DMS79 treated with DMSO at 0.1 percent for 48 hours (cell line): ENCODE measurements around the gene YKT6.

ENCODE experiments used
- DNase-seq: peaks from one replicate; lab custom pipeline; 2025; lab: John Stamatoyannopoulos, UW

YKT6 gene

GRCh38 chr7:44232901-44233715 lies 32.3 kb downstream of the YKT6 start:
- no peak for DNase-seq

DNA sequence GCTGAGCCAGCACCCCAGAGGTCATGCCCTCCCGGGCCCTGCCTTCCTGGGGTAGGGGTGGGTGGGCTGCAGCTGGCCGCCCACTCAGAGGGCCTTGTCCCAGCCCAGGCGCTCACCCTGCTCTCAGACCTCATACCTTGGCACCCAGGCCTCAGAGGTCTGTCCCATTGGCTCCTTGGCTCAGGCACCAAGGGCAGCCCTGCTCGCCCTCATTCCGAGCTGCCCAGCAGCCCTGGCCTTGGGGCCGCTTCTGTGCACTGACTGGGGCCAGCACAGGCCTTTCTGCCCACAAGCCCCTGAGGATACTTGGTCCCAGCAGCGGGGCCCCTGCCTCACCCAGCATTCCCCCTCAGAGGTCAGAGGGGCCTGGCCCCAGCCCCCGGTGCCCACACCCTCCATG lies 34.3 kb downstream of the YKT6 start:
- DNase-seq: no peak

DNA sequence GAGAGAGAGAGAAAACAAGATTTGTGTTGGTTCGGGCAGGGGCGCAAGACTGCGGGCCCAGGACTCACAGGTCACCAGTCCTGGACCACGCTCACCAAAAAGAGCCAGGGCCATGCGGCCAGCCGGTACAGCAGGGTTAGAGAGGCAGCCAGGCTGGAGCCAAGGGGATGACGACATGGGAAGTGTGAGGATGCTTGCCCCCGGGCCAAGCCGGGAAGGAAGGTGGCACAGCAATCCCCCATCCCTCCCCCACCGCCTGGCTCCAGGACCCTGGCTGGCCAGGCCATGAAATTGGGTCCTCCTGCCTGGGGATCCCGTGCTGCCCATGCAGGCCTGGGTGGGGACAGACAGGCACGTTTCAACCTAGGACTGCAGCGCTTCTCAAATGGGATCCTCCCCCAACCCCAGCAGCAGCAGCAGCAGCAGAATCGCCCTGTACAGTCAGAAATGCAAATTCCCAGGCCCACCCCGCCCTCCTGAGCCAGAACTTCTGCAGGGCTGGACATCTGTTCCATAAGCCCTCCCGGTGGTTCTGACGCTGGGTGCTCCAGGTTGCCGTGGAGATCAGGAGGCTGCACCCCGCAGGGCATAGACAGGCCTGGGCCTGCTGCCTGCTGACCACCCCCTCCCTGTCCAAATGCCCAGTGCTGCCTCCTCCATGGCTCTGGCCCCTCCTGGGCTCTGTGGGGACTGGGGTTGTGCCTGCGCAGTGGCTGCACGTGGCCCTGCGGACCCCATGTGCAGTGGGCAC lies 35.0 kb downstream of the YKT6 start:
- DNase-seq: peak; percentile 29

- DNase-seq: no peak
Measured at GRCh38 chr7:44236333-44236728, 35.6 kb downstream of the YKT6 start.

GRCh38 chr7:44237696-44238095 lies 36.9 kb downstream of the YKT6 start:
- no peak for DNase-seq

GRCh38 chr7:44238116-44238695 lies 37.4 kb downstream of the YKT6 start:
- DNase-seq: no peak

DNA sequence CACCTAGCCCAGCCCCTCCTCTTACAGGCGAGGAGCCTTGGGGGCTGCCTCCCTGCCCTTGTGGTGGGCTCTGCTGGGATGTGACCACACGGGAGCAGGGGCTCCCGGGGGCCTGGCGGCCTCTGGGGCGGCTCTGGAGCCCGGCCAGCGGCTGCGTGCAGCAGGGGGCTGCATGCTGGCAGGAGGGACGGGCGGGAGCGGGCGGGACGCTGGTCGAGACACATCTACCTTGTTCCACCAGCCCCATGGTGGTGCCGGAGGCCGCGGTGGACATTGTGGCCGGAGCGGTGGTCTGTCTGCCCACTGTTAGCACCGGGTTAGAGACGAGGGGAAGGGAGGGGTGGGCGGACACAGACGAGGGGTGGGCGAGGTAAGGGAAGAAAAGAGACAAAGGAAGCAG lies 38.6 kb downstream of the YKT6 start:
- no peak for DNase-seq

- DNase-seq: no peak
Measured at GRCh38 chr7:44240376-44240775, 39.6 kb downstream of the YKT6 start.

GRCh38 chr7:44240983-44241510 lies 40.3 kb downstream of the YKT6 start:
- DNase-seq: peak; percentile 62

DNA sequence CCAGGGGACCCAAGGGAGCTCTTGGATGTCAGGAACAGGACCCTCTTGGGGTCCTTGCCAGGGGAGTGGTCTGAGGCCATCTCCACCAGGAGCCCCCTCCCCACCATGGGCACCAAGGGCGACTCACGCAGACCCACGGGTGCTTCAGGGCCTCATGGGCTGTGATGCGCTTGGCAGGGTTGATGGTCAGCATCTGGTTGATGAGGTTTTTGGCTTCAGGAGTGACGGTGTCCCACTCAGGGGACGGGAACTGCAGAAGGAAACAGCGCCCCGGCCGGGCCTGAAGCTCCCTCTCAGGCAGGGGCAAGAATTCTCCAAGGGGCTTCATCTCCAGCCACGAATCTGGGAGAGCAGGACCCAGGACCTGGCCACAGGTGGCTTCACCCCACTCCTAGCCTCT lies 41.3 kb downstream of the YKT6 start:
- no peak for DNase-seq

DNA sequence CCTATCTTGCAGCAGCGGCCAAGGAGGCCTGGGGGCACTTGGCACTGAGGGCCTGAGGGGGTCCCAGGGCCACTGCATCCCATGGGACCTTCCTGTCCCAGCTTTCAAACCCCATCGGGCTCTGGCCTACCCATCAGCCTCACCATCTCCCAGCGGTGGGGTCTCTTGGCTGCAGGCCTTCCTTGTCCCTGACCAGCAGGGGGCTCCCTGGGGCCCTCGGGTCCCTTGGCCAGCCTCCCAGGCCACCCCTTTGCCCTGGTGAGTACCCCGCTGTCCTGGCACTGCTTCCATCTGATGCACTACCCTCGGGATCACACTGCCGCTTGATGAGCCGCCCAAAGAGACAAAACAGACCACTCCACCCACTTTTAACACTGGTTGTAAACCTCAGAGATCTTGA lies 43.5 kb downstream of the YKT6 start:
- no peak for DNase-seq

- no peak for DNase-seq
Measured at GRCh38 chr7:44246396-44247113, 45.8 kb downstream of the YKT6 start.

DNA sequence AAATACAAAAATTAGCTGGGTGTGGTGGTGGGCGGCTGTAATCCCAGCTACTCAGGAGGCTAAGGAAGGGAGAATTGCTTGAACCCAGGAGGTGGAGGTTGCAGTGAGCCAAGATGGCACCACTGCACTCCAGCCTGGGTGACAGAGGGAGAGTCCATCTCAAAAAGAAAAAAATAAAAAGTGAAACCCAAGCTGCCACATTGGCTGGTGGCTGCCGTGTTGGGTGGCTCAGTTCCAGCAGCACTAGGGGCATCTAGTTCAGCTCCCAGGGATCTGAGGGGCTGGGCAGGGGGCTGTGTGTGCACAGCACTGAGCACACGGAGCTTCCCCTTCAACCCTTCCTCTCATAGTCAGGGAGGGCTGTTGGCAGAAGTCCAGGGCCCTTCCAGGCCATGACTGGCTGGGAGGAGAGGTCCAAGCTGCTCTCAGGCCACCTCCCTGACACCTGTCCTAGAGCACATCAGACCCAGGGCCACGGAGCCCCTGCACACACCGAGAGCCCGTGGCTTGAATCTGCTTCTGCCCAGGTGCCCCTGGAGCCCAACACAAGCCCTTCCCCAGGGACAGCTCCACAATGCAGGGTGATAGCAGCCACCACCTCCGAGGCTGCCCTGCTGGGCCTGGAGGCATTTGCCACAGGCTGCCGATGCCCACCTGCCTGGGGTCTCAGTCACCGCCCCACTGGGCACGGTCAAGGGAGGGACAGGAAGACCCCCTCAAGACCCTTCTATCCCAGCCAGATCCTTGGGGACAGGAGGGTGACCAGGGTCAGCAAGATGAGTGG lies 47.3 kb downstream of the YKT6 start:
- peak; percentile 25 for DNase-seq

GRCh38 chr7:44249639-44250234 lies 49.0 kb downstream of the YKT6 start:
- no peak for DNase-seq

DNA sequence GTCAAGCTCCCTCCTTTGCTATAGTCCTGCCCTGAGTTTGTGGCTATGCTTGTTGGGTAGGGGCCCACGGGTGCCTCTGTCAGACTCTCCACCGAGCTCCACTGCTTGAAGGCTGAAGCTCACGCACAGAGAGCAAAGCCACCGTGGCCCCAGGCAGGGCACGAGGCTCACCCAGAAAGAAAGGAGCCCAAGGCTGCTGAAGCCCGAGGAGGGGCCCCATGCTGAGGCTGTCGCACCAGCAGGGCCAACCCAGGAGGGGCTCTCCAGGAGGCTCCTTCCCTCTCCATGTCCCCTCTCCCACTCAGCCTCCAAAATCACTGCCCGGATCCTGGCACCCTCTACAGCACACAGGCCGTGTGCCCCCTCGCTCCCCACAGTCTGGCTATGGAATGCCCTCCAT lies 50.5 kb downstream of the YKT6 start:
- no peak for DNase-seq

DNA sequence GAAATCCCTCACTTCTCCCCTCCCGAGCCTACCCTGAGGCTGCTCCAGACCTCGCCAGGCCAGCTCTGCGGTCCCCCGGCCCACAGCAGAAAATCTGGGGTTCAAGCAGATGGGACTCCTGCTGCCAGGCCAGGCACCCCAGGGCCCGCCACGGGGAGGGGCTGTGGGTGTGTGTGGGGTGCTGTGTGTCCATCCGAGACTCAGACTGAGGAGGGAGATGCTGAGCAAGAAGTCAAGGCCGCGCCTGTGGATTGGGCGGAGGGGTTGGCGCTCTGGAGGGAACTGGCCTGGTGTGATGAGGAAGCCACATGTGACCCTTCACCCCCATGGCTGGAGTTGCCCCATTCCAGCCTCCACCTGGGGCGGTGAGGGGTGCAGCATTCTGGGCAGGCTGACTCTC lies 51.1 kb downstream of the YKT6 start:
- DNase-seq: no peak

DNA sequence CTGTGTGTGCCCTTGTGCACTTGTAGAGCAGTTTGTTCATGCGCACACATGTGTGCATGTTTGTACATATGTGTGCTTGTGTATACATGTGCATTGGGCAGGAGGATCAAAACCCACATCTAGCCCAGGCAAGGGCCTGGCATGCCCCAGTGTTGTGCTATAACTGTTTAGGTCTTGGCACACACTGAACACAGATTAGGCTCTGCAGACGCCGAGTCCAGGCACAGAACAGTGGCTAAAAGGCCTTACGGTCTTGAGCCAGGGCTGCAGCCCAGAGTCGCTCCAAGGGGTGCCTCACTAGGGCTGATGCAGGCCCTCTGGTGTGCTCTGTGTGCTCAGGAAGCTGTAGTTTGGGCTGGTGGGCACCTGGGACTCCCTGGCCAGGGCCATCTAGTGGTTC lies 55.7 kb downstream of the YKT6 start:
- DNase-seq: no peak

- no peak for DNase-seq
Measured at GRCh38 chr7:44257213-44257612, 56.4 kb downstream of the YKT6 start.

- no peak for DNase-seq
Measured at GRCh38 chr7:44257618-44258422, 57.0 kb downstream of the YKT6 start.

DNA sequence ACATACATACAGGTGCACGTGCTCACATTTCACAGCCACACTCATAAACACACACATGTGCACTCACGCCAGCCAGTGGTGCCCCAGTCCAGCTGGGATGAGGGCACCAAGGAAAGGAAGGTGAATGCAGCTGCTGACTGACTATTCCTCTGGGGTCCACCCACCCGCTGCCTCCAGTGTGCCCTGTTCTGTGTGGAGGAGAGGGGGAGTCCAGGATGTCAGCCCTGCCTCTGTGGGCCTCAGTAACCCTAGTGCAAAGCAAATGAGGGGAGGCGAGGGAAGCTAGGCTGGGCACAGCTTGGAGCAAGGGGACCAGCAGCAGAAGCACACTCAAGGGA lies 57.6 kb downstream of the YKT6 start:
- DNase-seq: no peak
